Stimulated activated CD4-positive, alpha-beta T cell treated with anti-CD3 and anti-CD28 coated beads, TNF-alpha, amount 100 ng/mL, for 1 hour (primary cell): ENCODE measurements around the gene RASGEF1C.
"Not testable (repeated sequence)": the region's sequence is repeated elsewhere in the genome, so short reads cannot be mapped to it uniquely, and the experiment has no call there.

Experiments used
- DNase-seq, 3 donors: peaks; one replicate each; pipeline ENCODE4 v3.0.0-alpha.2; 2020; ENCODE audit warnings: low read depth in 3 of 3, low spot score in 1 of 3

Gene RASGEF1C

GRCh38 chr5:180211761-180212035 lies 2.7 kb upstream of the RASGEF1C start:
- DNase-seq = no peak

DNA sequence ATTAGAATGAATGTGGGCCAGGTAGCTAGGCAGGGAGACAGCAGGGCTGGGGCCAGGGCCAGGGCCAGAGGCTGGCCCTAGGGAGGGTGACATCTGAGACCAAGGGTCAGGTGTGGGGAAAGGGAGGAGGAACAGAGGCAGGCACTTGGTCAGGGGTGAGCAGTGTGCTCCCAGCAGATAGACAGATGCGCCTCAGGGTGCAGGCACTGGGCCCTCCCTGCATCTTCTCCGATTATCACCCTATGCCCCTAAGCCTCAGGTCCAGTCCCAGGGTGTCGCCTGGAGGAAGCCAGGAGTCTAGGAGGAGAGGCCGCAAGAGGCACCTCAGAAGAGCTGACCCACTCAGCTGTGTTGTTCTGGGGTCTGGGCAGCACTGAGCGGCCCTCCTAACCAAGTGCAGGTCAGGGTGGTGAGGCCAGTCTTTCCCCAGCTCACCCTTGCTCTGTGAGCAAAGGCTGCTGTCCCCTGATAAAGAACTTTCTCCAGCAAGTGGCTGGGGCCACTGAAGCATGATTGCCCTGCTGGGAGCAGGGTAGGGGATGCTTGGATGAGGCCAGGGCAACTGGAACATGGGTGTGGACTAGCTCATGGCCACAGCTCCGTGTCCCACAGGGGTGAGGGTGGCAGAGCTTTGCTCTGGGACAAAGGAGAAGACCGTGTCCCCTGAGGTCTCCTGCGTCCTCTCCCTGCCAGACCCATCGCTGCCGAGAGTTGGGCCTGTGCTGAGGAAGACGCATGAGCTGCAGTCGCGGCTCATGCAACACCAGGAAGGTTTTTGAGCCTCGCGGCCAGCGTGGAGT lies 2.1 kb upstream of the RASGEF1C start:
- DNase-seq = no peak

GRCh38 chr5:180210077-180210476 lies 1.1 kb upstream of the RASGEF1C start:
- not testable (repeated sequence) for DNase-seq

DNA sequence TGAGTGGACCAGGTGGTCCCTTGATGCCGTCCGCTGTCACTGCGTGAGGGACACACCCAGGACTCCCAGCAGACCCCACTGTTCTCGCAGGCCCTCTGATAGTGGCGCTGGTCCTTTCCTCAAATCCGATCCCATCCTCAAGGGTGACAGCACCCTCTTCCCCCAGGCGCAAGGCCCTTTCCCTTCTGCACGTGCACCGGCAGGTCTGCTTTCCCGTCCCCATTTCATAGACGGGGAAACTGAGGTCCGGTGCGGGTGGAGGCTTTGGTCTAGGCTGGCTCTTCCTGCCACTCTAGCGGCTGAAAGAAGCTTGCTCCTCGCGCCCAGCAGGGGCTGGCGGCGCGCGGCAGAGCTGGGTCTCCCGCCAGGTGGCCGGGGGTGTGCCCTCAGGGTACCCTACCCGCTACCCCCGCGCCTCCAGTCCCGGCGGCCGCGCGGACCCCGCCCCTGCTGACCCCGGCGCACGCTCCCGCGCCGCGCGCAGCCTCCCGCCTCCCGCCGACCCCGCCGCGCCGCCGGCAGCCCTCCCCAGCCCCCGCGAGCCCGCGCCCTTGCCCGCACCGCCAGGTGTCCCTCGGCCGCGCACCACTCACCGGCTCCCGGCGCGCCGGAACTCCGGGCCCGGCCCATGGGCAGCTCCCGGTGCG lies 453 bp downstream of the RASGEF1C start:
- peak in 1 of 3 donors; percentile 0 for DNase-seq

GRCh38 chr5:180208038-180208434 lies 975 bp downstream of the RASGEF1C start:
- no peak for DNase-seq

GRCh38 chr5:180207593-180207992 lies 1.4 kb downstream of the RASGEF1C start:
- DNase-seq = no peak

DNA sequence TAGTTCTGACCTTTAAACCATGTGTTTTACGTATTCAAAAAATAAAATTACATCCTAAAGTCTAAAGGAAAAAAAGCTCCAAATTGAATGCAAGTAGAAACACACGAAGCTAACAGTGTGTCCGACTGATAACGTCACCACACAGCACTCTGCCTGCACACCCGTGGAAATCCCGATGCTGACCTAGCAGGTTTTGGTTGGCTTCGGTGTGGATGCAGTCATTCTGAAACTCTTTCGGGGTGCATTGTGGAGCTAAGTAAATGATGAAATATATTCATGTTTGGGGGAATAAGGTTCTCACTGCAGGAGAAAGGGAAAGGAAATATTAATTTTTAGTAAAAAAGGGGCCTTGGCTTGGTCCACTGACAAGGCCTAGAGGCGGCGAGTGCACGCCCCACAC lies 2.0 kb downstream of the RASGEF1C start:
- DNase-seq = no peak

- DNase-seq = no peak
Measured at GRCh38 chr5:180205916-180206315, 3.1 kb downstream of the RASGEF1C start.

- no peak for DNase-seq
Measured at GRCh38 chr5:180204276-180204819, 4.7 kb downstream of the RASGEF1C start.

GRCh38 chr5:180202939-180203573 lies 6.0 kb downstream of the RASGEF1C start:
- DNase-seq = no peak

DNA sequence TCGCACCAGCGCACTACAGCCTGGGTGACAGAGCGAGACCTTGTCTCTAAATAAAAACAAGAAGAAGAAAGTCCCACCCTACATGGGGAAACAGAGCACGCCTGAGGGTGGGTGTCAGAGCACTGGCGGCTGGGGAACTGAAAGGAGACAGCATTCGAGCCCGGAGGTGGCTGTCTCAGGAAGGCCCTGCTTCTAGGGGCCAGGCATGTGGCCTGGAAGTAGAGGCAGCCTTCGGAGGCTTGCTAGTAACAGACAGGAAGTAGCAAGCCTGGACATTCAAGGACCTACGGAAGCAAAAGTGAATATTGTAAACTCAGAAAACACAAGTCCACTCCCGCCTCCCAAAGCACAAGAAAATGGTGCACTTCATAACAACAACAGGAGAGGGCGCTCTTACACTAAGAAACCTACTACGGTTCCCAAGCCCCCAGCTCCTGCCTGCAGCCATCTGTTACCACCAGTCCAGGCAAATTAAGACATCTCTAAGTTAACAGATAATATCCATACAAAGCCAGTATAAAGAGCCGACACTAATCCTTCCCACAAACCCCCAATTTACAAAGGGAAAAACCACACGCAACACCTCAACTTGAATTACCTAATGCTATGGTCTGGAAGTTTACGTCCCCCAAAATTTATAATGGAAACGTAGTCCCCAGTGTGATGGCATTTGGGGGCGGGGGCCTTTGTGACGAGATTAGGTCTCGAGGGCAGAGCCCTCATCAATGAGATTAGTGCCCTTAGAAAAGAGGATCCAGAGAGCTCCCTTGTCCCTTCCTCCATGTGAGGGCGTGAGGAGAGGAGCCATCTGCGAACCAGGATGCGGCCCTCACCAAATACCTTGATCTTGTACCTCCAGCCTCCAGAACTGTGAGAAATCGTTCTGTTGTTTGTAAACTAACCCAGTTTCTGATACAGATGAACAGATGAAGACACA lies 7.7 kb downstream of the RASGEF1C start:
- no peak for DNase-seq

- DNase-seq = no peak
Measured at GRCh38 chr5:180199390-180199789, 9.6 kb downstream of the RASGEF1C start.

DNA sequence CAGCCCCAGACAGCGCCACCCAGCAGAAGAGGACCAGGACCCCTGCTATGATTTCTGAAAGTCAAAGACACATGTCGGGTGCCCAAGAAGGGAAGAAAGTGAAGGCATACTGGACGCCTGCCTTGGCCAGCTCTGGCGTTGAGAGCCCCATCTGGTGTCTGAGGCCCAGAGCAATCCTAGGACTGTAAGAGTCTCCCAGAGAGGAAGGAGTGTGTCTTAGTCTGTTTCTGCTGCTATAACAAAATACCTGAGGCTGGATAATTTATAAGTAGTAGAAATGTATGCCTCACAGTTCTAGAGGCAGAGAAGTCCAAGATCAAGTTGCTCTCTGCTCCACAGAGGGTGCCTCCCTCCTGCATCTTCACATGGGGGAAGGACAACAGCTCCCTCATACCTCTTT lies 10.8 kb downstream of the RASGEF1C start:
- no peak for DNase-seq

DNA sequence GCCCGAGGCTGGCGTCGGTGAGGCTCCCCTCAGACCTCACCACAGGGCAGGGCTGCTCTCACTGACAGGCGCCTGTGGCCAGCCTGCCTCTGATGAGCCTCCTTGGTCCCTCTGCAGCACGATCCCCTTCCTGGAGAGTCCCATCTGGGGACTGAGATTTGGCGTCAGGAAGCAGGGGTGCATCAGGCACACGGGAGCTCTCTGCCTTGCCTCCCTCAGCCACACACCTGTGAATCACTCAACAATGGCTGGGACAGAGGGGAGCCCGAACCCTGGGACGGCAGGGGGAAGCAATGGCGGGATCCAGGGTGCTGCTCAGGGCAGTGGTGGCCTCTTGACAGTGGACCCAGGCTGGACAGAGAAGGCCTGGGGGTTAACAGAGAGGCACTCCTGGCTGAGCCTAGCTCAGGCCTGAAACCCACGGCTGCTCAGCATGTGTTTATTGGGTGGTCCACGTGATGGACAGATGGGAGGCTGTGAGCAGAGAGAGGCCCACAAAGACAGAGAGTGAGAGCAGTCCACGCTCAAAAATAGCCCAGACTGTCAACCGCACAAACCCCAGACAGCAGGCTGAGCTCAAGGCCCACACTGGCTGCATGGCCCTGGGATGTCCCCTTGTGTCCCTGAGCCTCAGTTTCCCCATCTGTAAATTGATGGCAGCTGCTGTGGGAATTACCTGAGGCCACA lies 11.9 kb downstream of the RASGEF1C start:
- DNase-seq = no peak

DNA sequence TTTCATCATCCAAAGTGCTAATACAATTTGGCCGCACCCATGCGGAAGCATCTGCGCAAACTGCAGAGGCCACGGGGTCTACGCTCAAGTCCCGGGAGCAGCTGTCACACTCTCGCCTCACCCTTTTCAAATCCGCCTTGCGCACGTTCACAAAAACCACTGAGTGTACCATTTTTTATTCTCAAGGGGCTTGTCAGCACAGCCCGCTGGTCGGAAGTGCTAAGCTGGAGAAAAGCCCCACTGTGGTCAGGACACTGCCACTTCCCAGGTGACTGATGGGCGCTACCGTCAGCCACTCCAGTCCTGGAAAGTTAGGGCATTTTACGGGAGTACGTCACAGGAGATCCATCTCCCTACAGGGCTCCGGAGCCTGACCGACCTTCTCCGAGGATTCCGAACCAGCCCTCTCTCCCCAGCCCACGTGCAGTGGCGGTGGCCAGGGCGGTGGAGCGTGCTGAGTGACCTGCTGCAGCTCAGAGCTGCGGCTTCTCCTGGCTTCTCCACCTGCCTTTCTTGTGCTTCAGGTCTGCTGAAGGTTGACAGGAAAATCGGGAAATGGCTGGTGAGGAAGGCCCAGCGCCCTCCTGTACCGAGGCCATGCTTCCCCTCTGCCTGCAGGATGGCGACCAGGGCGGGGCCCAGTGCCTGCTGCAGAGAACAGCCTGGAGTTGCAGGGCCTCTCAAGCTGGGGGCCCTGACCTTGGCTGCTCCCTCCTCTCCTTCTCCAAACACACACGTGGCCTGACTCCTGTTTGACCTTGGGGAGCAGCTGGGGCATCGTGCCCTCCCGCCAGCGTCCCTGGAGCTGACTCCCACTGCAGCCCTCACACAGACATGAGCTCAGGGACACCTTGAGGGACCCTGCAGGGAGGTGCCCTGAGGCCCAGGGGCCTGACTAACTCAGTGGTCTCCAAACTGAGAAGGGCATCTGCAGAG lies 14.3 kb downstream of the RASGEF1C start:
- no peak for DNase-seq

GRCh38 chr5:180193749-180194375 lies 15.1 kb downstream of the RASGEF1C start:
- no peak for DNase-seq

GRCh38 chr5:180191716-180192115 lies 17.3 kb downstream of the RASGEF1C start:
- DNase-seq = no peak

GRCh38 chr5:180187767-180188166 lies 21.2 kb downstream of the RASGEF1C start:
- no peak for DNase-seq

GRCh38 chr5:180180846-180181245 lies 28.2 kb downstream of the RASGEF1C start:
- no peak for DNase-seq
